Epithelial cell of esophagus (primary cell): Measurements from ENCODE around the gene OR2AG2.

ENCODE experiments used
- DNase-seq: peaks from one replicate; pipeline ENCODE4 v3.0.0; 2010; ENCODE audit warnings: low read depth
- H3K4me3 ChIP-seq: 2 replicates; pipeline ENCODE4 v1.5.1; 2011; ENCODE audit warnings: mild to moderate bottlenecking, low read length, control low read depth
- TF ChIP-seq, protein P1 (sequence below): IDR thresholded peaks from 2 replicates; pipeline ENCODE4 v1.5.1; 2011; ENCODE audit warnings: low read depth, mild to moderate bottlenecking, low read length, control low read depth, inconsistent platforms; ENCODE audit not compliant: insufficient read depth; ENCODE audit errors: missing control alignments

OR2AG2 gene

GRCh38 chr11:6794639-6795038 is 22.9 kb upstream of the OR2AG2 start:
- TF ChIP-seq, protein P1, sequence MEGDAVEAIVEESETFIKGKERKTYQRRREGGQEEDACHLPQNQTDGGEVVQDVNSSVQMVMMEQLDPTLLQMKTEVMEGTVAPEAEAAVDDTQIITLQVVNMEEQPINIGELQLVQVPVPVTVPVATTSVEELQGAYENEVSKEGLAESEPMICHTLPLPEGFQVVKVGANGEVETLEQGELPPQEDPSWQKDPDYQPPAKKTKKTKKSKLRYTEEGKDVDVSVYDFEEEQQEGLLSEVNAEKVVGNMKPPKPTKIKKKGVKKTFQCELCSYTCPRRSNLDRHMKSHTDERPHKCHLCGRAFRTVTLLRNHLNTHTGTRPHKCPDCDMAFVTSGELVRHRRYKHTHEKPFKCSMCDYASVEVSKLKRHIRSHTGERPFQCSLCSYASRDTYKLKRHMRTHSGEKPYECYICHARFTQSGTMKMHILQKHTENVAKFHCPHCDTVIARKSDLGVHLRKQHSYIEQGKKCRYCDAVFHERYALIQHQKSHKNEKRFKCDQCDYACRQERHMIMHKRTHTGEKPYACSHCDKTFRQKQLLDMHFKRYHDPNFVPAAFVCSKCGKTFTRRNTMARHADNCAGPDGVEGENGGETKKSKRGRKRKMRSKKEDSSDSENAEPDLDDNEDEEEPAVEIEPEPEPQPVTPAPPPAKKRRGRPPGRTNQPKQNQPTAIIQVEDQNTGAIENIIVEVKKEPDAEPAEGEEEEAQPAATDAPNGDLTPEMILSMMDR = no peak
- no peak for DNase-seq
- H3K4me3 ChIP-seq = no peak overlapping the region

DNA sequence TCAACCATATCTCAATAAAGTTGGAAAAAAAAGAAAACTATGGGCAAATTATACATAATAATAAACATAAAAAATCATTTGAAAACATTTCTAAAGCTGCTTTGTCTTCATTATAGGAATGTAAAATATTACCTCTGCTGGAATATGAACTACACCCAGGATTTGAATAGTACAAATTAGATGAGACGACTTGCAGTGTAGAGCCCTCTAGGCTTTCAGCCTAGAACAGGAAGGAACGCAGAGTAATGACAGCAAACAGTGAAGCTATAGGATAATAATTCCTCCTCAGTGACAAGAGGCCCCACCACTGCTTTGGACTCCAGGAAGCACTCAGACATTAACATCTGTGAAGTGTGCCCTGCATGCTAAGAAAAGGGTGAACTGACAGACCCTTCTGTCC is 18.8 kb upstream of the OR2AG2 start:
- no peak for DNase-seq
- TF ChIP-seq, protein P1 = no peak
- no peak overlapping the region for H3K4me3 ChIP-seq

DNA sequence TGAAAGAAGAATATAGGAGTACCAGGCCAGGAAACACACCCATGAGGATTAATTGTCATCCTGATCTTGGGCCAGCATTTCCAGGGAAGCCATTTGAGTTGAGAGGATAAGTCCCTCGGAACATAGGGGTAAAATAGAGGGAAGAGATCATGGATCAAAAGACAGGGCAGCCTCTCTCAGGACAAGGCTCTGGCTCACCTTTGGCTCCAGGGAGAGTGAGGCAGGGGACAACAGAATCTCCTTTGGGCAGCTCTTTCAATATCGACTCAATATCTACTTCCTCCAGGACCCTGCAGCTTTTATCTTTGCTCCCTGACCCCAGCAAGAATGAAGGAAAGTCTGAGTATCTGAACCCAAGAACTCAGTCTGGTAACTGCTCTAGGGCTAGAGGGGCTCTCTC is 10.9 kb upstream of the OR2AG2 start, which contains the start of gene OR2AG1:
TSS of gene OR2AG1 (plus strand) at position 301 of the 400 bp plus-strand sequence. CDS start 2,018 bp downstream, outside the sequence.
- no peak within 1 kb of the TSS for H3K4me3 ChIP-seq
- TF ChIP-seq, protein P1 = no peak
- DNase-seq = no peak

DNA sequence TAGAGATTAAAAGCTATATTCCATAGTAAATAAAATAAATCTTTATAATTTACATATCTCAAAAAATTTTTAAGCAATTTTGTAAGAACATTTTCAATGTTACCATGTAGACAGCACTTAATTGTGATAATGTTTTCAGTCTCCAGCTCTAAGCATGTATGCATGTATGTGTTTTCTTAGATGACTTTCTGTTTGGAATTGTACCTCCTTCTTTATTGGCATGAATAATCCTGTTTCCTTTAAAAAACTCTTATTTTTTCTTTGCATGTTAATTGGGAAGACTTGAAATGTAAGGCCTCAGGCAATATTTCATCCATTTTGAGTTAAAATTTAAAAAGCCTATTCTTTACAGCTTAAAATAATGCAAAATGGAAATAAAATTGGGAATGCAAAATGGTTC is 9.1 kb upstream of the OR2AG2 start:
- TF ChIP-seq, protein P1 = no peak
- DNase-seq = no peak
- no peak overlapping the region for H3K4me3 ChIP-seq

DNA sequence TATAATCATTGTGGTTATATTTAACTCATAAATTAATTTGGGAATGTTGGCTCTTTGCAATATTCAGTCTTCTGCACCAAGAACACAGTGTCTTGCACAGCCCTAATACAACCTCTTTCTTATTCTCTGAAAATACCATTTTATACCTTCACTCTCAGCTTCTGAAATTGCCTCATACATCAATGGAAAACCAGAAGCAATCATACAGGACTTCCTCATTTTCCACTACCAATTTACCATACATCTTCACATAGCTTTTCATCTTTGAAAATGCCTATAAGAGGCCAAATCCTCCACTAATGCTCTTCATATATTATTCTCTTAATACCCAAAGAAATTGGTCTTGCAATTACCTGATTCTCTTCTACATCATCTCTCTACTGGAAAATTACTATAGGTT is 6.7 kb upstream of the OR2AG2 start:
- TF ChIP-seq, protein P1 = no peak
- DNase-seq = no peak
- H3K4me3 ChIP-seq = no peak overlapping the region

DNA sequence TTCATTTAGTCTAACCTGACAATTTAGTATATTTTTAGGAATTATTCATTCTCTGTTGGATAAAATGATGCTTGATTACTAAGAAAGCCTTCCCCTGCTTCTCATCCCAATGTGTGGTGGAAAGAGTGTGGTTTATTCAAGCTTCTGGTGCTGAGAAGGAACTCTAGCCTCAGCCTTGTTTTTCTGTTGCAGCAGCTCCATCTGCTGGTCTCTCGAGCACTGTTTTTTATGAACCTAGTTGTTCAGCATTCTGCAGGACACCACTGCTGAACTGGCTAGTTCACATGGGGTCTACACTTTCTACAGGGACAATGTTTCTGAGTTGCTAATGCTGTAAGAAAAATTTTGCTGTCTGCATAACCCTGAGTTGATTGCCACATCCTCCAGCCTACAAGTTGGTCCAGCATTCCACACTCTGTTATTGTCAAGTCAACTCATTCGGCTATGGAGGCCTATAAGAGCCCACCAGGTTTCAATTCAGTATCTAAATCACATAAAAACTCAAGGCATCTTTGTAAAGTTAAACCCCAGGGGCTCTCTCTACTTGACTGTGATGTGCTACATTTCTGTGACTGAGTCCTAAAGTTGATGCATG is 14.3 kb downstream of the OR2AG2 start:
- peak; percentile 59 for DNase-seq
- H3K4me3 ChIP-seq = no peak overlapping the region
- TF ChIP-seq, protein P1 = peak; percentile 67

GRCh38 chr11:6755953-6756347 is 15.8 kb downstream of the OR2AG2 start:
- DNase-seq = no peak
- TF ChIP-seq, protein P1 = no peak
- H3K4me3 ChIP-seq = no peak overlapping the region
